MG63 (cell line): ENCODE data around the gene GID8. TPM values are rescaled to one million over a fixed set of nuclear protein-coding genes. Genes with fewer than 3 reads are reported as not detected.

Experiments
- DNase-seq: peaks from one replicate; pipeline ENCODE4 v3.0.0-alpha.2; 2020
- H3K27me3 ChIP-seq: fragments of 250-450 bp; sonication (Bioruptor Pico); 2 replicates; pipeline ENCODE4 v1.5.1; 2020; ENCODE audit warnings: mild to moderate bottlenecking, moderate library complexity
- H3K36me3 ChIP-seq: fragments of 250-450 bp; sonication (Bioruptor Pico); 2 replicates; pipeline ENCODE4 v1.5.1; 2020; ENCODE audit warnings: mild to moderate bottlenecking, moderate library complexity
- H3K4me3 ChIP-seq: fragments of 250-450 bp; sonication (Bioruptor Pico); 2 replicates; pipeline ENCODE4 v1.5.1; 2020; ENCODE audit warnings: mild to moderate bottlenecking, moderate library complexity
- H3K9me3 ChIP-seq: fragments of 250-450 bp; sonication (Bioruptor Pico); 2 replicates; pipeline ENCODE4 v1.5.1; 2020; ENCODE audit warnings: mild to moderate bottlenecking, moderate library complexity
- total RNA-seq: library from RNA; depleted of rRNA; stranded (reverse); fragments of >200 nt; shearing (Covaris generic); gene quantifications from 2 replicates; pipeline ENCODE4 v1.2.3, GENCODE V29; 2014; ENCODE audit warnings: low replicate concordance

GID8 gene
- total RNA-seq, 1 experiment from 2014 or later: 36.6 TPM

DNA sequence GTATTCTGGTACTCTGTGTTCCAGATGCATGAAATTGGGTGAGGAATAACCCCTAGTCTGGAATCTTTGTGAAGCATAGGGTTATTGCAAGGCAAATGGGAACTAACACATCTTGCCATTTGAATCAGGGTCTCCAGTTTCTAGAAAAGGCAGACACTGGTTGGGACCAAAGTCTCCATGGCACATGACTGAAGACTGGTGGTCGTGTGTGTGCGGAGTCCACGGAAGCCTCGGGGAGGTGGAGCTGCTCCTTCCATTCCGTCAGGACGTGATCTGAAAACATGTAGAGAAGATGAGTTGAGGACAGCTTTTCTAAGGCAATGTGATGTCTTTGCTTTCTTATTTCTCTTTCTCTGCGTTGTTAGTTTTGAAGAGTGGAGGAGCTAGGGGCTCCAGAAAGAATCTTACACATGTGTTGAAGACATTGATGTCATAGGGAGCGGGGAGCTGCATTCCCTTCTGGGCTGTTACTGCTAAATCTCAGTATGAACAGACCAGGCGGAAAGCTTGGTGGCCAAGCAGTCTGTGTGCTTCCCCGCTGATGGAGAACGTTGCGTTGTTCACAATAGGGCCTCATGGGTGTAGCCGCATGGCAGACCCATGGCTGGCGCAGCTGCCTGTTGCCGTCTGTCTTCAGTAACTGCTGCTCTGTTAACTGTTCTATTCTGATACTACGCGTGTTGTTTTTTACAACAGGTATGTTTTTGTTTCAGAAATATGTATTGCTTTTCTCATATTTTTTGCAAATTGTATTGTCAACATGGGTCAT lies 9.8 kb downstream of the GID8 start:
- peaks cover 69% of the 10 kb centered on the region for H3K36me3 ChIP-seq
- DNase-seq: no peak
- H3K9me3 ChIP-seq: no peaks in the 10 kb centered on the region
- H3K27me3 ChIP-seq: no peaks in the 10 kb centered on the region
- no peak overlapping the region for H3K4me3 ChIP-seq

DNA sequence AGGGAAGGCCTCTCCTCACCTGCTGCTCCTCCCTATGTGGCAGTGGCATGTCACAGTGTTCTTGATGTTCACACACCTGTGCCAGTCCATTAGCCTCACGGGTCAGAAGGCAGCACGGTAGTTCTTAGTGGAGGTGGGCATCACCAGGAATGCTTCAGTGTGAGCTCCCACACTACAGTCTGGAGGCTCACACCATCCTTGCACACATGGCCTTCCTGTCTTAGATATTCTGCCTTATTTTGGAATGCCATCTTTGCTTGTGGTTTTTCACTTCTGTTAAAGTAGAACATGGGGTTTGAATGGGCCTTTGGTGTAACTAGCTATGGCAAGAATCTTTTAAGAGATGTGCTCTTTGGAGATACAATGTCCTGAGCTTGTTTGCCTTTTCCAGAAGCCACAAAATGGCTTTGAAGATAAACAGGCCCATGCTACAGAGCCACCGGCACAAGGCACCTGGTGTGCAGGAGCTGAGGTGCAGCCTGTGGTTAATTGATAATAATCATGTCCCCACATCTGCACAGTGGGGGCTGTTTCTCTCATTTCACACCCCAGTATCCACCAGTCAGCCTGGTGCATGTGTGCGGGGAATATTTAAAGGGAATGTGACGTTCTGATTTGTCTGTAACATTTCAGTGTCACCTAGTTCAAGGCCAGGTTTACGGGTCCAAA lies 11.3 kb downstream of the GID8 start:
- DNase-seq: no peak
- Histone ChIP-seq H3K27me3 (no peaks in the 10 kb centered on the region), H3K36me3 (peaks cover 55% of the 10 kb centered on the region), H3K4me3 (no peak overlapping the region), H3K9me3 (no peaks in the 10 kb centered on the region)

DNA sequence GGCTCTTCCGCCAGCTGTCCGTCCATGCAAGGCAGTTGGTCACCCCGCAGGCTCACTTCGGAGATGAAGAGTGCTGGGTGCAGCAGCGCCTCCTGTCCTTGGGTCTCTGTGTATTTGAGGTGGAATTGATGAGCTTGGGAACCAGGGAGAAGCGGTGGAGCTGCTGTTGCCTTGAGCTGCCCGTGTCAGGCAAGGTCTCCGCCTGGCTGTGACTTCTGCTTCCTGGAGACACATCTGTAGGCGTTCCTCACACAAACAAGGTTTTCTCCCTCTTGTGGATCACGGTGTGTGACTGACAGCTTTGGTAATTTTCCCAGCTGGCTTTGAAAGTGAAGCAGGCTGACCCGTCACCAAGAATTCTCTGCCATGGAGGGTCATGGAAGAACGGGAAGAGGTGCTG lies 12.0 kb downstream of the GID8 start:
- H3K36me3 ChIP-seq: peaks cover 49% of the 10 kb centered on the region
- DNase-seq: no peak

DNA sequence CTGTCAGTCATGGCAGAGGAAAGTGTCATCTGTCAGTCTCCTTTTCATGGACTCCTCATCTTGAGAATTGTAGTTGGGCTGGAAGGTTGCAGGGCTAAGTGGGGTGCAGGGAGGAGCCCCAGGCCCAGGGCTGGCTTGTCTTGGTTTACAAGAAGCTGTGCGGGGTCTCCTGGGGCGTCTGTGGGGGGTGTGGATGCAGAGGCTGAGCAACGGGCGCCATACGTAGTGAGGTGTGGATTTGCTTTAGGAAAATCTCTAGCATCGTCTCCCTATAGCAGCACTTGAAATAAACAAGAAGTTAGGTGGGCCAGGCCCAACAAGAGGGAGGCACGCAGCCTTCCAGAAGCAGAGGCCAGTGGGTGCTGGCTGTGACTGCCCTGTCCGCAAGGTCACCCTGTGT lies 12.8 kb downstream of the GID8 start:
- DNase-seq: no peak
- no peaks in the 10 kb centered on the region for H3K27me3 ChIP-seq
- H3K4me3 ChIP-seq: no peak overlapping the region
- peaks cover 41% of the 10 kb centered on the region for H3K36me3 ChIP-seq
- H3K9me3 ChIP-seq: no peaks in the 10 kb centered on the region

More for the DNA sequence above, 12.0 kb downstream of the GID8 start:
- no peaks in the 10 kb centered on the region for H3K27me3 ChIP-seq
- no peaks in the 10 kb centered on the region for H3K9me3 ChIP-seq
- no peak overlapping the region for H3K4me3 ChIP-seq

DNA sequence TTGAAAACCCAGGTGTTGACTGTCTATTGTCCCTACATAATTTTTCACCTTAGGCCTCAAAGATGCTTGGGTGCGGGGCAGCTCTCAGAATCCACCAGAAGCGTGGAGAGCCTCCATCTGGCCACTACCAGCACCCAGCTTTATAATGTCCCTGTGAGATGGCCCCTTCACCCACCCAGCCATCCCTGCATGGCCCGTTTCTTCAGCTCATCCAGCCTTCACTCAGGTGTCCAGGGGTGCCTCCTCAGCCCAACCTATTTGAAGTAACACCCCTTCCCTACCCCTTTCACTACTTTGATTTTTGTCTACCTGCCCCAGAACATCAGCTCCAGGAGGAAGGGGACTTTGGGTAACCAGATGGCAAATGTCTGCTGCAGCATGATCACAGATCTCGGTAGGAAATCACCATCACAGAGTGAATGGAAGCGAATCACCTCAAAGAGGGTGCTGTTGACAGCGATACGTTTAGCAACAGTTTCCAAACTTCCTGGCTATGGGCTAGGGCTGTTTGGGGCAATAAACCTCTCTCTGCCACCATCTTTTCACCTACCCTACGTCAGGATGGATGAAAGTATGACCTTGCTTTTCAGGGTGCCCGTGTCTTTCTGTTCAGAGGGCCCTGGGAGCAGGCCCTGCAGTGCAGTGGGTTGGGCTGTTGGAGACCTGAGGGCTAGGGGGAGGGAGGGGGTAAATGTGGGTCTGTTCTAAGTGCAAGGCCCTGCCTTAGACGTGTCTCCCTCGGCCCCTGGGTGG lies 13.4 kb downstream of the GID8 start:
- Histone ChIP-seq H3K4me3 (no peak overlapping the region), H3K36me3 (peaks cover 35% of the 10 kb centered on the region), H3K27me3 (no peaks in the 10 kb centered on the region), H3K9me3 (no peaks in the 10 kb centered on the region)
- DNase-seq: no peak

DNA sequence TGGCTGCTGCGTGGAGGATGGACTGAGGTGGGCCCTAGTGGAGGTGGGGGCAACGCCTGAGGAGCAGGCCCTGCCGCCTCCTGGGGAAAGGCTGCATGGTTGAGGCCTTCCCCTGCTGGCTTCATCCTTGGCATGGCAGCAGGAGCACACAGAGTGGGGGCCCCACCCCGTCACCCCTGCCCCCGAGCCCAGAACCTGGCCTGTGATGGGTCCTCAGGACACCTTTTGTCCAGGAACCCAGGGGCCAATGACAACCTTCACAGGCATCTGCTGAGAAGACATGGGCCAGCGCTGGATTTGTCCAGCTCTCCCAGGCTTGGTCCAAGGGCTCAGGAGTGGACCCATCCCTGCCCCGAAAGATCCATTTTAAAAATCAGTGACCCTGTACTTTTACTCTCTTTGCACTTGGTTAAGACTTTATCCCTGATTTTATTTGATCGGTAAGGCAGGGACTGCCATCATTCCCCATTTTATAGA lies 14.0 kb downstream of the GID8 start:
- H3K9me3 ChIP-seq: no peaks in the 10 kb centered on the region
- H3K27me3 ChIP-seq: no peaks in the 10 kb centered on the region
- H3K4me3 ChIP-seq: no peak overlapping the region
- peaks cover 29% of the 10 kb centered on the region for H3K36me3 ChIP-seq
- DNase-seq: no peak

DNA sequence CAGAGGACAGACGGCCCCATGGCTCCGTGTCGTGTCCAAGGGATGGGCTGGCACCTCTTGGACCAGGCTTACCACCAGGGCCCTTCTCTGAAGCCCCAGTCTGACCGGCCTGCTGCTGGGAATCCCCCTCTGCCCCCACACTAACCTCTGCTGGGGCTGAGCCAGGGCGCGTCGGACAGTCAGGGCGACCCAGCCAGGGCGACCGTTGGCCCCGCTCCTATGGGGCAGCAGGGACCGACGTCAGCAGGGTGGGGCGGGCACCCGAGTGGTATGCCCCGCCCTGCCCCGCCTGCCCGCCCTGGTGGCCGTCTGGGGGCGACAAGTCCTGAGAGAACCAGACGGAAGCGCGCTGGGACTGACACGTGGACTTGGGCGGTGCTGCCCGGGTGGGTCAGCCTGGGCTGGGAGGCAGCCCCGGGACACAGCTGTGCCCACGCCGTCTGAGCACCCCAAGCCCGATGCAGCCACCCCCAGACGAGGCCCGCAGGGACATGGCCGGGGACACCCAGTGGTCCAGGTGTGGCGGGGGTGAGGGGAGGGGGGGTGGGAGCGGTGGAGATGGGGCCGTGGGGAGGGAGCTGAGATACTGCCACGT lies 14.5 kb downstream of the GID8 start, which contains the start of gene SLC17A9:
SLC17A9 (plus strand) TSS at position 337 of the 595 bp plus-strand sequence; CDS start at position 459, 122 bp downstream.
- no peaks in the 10 kb centered on the region for H3K9me3 ChIP-seq
- peaks cover 24% of the 10 kb centered on the region for H3K36me3 ChIP-seq
- H3K4me3 ChIP-seq: no peak within 1 kb of the TSS
- H3K27me3 ChIP-seq: no peaks in the 10 kb centered on the region
- no peak for DNase-seq

DNA sequence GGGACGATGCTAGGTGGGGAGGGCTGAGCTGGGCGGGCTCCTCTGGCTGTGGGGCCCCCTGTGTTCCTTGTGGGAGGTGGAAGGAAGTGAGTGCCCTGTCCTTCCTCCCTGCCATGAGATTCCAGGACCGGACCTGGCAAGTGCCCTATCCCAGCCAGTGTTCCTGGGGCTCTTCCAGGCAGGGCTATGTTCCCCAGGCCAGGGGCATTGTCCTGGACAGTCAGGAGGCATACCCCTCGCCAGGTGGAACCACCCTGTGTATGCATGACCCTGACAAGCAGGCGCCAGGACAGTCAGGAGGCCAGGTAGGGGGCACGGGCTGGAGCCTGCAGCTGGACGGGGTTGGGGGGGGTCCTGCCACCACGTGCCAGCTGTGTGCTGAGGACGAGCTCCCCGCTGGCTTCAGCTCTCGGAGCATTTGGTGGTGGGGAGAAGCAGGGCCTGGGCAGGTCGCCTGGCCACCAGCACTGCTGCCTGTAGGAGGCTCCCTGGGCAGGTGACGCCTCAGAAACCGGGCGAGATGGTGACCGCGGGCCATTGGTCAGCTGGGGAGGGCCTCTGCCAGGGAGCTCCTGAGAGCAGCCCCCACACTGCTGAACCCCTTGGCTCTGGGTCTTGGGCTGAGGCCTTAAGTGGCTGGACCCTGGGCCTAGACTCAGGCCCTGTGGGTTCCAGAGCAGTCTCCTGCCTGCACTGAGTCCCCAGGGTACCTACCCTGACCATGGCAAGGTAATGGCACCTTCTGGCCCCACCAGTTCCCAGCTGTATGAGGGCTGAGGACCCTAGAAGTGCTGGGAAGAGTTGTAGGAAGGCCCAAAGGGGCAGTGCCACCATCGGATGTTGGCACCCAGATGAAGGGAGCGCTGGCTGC lies 15.3 kb downstream of the GID8 start:
- H3K36me3 ChIP-seq: peaks cover 16% of the 10 kb centered on the region
- no peaks in the 10 kb centered on the region for H3K27me3 ChIP-seq
- no peak for DNase-seq
- no peaks in the 10 kb centered on the region for H3K9me3 ChIP-seq
- H3K4me3 ChIP-seq: no peak overlapping the region

DNA sequence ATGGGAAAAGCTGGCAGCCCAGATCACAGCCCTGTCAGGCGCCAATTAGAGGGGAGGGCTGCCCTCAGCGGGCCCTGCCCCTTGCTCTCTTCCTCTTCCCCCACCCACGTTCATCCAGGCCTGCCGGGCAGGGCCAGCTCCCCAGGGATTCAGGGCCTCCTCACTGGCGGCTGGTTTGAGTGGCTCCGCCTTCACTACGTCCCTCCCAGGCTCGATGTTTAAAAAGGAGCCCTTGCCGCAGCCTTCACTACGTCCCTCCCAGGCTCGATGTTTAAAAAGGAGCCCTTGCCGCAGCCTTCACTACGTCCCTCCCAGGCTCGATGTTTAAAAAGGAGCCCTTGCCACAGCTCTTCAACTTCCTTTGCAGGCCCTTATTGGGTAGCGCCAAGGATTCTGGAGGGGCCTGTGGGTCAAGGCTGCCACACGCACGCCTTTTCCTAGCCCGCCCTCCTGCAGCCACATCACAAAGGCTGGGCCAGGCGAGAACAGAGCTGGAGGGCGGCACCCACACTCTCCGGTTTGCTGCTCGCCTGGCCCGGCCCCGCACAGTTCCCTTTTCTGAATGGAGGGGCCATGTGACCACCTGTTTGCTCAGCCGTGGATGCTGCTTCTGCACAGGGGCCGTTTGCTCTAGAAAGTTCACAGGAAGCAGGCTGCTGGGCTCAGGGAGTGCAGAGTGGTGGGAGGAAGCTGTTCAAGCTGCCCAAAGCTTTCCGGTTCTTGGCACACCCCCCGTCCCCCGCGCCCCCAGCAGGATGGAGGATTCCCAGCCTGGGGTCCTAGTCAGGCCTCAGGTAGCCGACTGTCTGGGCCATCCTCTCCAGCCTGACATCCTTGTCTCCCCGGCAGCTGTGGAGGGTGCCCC lies 16.1 kb downstream of the GID8 start:
- H3K27me3 ChIP-seq: no peaks in the 10 kb centered on the region
- H3K9me3 ChIP-seq: no peaks in the 10 kb centered on the region
- H3K36me3 ChIP-seq: peaks cover 10% of the 10 kb centered on the region
- no peak for DNase-seq
- no peak overlapping the region for H3K4me3 ChIP-seq

DNA sequence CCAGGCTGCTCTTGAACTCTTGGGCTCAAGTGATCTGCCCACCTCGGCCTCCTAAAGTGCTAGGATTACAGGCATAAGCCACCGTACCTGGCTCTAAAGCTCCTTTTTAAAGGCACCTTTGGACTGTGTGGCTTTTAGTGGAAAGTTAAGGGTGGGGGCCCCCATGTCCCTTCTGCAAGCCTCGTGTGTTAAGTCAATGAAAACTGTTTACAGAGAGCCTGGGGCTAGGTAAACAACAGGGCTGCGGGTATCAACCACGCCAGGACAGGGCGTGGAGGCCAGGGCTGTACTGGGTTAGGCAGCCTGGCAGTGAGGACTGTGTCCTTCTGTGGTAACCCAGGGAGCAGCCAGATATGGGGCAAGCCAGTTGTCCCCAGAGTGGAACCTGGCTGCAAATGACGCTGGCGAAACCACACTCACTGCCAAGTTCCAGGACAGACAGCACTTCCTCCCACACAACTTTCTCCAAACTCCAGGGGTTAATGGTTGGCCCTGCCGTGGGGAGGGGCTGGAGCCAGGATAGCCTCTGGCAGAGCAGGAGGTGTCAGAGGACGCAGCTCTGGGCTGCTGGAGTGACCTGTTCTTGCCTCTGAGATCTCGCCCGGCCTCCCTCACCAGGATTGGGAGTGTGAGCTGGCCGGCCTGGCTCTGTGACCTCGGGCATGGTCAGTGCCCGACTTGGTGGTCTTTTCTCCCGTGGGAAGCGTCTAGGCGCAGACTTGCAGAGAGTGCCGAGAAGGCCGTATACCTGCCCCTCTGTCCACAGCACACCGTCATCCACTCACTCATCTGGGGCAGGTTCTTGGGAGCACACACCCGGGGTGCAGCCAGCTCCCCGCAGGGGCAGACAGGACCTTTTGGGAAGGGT lies 17.8 kb downstream of the GID8 start:
- H3K36me3 ChIP-seq: no peaks in the 10 kb centered on the region
- H3K9me3 ChIP-seq: no peaks in the 10 kb centered on the region
- no peak for DNase-seq
- H3K27me3 ChIP-seq: no peaks in the 10 kb centered on the region
- H3K4me3 ChIP-seq: no peak overlapping the region

DNA sequence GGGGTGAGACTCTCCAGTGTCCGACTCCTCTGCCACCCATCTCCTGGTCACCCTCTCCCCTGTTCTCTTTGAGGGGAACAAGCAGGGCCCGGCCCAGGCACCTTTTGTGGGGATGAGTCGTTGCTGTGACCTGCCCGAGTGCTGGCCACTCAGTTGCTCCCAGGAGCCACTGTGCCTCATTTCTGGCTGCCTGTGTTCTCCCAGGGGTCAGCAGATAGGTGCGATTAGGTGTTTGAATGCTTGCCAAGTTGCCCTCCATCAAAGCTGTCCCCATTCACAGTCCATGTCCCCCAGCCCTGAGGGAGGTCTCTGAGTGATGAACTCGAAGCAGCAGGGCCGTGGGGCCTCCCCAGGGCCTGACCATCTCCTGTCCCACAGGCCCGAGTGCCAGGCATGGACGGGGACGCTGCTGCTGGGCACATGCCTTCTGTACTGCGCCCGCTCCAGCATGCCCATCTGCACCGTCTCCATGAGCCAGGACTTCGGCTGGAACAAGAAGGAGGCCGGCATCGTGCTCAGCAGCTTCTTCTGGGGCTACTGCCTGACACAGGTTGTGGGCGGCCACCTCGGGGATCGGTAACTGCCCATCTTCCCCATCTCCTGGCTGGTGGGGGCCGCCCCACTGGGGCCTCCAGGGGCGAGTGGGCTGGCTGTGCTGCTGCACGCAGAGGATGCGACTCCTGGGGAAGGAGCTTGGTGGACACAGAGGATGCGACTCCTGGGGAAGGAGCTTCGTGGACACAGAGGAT lies 18.6 kb downstream of the GID8 start:
- H3K9me3 ChIP-seq: no peaks in the 10 kb centered on the region
- no peaks in the 10 kb centered on the region for H3K36me3 ChIP-seq
- H3K27me3 ChIP-seq: no peaks in the 10 kb centered on the region
- no peak overlapping the region for H3K4me3 ChIP-seq
- DNase-seq: no peak

DNA sequence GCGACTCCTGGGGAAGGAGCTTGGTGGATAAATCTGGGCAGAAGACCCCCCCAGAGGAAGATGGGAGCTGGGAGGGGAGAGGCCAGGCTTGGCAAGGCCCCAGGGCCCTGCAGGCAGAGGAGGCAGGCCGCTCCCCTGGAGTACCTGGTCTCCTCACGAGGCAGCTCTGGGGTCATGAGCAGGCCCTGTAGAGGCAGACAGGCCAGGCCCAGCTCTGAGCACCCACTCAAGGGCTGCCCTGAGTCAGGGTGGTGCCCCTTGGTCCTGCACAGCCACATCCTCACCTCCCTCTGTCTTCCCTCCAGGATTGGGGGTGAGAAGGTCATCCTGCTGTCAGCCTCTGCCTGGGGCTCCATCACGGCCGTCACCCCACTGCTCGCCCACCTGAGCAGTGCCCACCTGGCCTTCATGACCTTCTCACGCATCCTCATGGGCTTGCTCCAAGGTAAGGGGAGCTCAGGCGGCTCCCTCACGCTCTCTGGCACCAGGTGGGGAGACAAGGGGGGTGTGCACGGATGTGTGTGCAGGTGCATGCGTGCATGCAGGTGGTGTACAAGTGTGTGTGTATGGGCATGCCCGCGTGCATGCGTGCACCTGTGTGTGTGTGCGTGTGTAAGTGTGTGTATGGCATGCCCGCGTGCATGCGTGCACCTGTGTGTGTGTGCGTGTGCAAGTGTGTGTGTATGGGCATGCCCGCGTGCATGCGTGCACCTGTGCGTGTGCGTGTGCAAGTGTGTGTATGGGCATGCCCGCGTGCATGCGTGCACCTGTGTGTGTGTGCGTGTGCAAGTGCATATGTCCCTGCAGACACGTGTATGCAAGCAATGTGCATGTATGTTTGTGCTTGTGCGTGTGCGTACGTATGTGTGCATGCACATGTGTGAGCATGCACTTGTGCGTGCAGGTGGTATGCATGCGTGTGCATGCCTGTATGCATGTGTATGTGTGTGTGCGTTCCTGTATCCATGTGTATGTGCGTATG lies 19.5 kb downstream of the GID8 start:
- DNase-seq: no peak
- no peaks in the 10 kb centered on the region for H3K36me3 ChIP-seq
- no peak overlapping the region for H3K4me3 ChIP-seq
- no peaks in the 10 kb centered on the region for H3K27me3 ChIP-seq
- no peaks in the 10 kb centered on the region for H3K9me3 ChIP-seq
